T-cell (primary cell): Measurements from ENCODE around the gene GUCD1. TPM values are rescaled to one million over a fixed set of nuclear protein-coding genes. Genes with fewer than 3 reads are reported as not detected.

Experiments used
- ATAC-seq, 4 experiments: fragments of 200-7000 bp in 3 of 4; fragments of 150-1000 bp in 1 of 4; cut with Tn5 transposase; replicated peaks in 1 of 4; 1 replicate in 3 of 4; 2 replicates in 1 of 4; pipeline ENCODE4 v1.10.0; 2021; ENCODE audit warnings: moderate library complexity in 3 of 4, mild to moderate bottlenecking in 2 of 4, moderate number of reproducible peaks in 1 of 4
- CTCF ChIA-PET, 2 donors: fragments of 300-600 bp; sonication (Branson Sonifier 250); formaldehyde crosslinking; loops; one replicate each; lab custom pipeline; 2022; ENCODE audit warnings: antibody characterized with exemption in 2 of 2; lab: Charles Lee
- POLR2A ChIA-PET, 2 donors: fragments of 300-600 bp; sonication (Branson Sonifier 250); formaldehyde crosslinking; loops; one replicate each; lab custom pipeline; 2022; ENCODE audit warnings: antibody characterized with exemption in 2 of 2; lab: Charles Lee
- DNase-seq, 35 experiments: peaks; one replicate each; pipeline versions ENCODE4 v3.0.0 to v3.0.0-alpha.2; 2013 to 2023
- H3K27ac ChIP-seq: one replicate; pipeline ENCODE4 v1.5.1; 2013; ENCODE audit warnings: low read length
- H3K27me3 ChIP-seq, 2 experiments: replicated peaks in 1 of 2; 1 replicate in 1 of 2; 2 replicates in 1 of 2; pipeline versions ENCODE4 v1.6.1 to v1.7.0; 2013; ENCODE audit warnings: low read length in 1 of 2, mixed read lengths in 1 of 2; ENCODE audit not compliant: control insufficient read depth in 2 of 2, insufficient read depth in 2 of 2; ENCODE audit errors: extremely low read depth in 1 of 2
- H3K36me3 ChIP-seq, 2 donors: 1 replicate in 1 of 2; 2 replicates in 1 of 2; pipeline versions ENCODE4 v1.6.1 to v1.7.0; 2013; ENCODE audit warnings: low read length in 1 of 2; ENCODE audit not compliant: control insufficient read depth in 2 of 2, insufficient read depth in 1 of 2; ENCODE audit errors: extremely low read depth in 1 of 2
- H3K4me1 ChIP-seq, 2 experiments: 1 replicate in 1 of 2; 2 replicates in 1 of 2; pipeline versions ENCODE4 v1.6.1 to v1.7.0; 2013; ENCODE audit warnings: low read length in 2 of 2, mixed read lengths in 1 of 2; ENCODE audit not compliant: insufficient read depth in 2 of 2, control insufficient read depth in 1 of 2; ENCODE audit errors: extremely low read depth in 1 of 2
- H3K4me3 ChIP-seq, 2 donors: 1 replicate in 1 of 2; 2 replicates in 1 of 2; pipeline versions ENCODE4 v1.5.1 to v1.7.0; 2013; ENCODE audit warnings: mild to moderate bottlenecking in 2 of 2, low read length in 1 of 2, moderate library complexity in 1 of 2; ENCODE audit not compliant: control insufficient read depth in 1 of 2; ENCODE audit errors: extremely low read depth in 1 of 2
- H3K9me3 ChIP-seq: 2 replicates; pipeline ENCODE4 v1.7.0; 2013
- H3K27ac Mint-ChIP-seq, 2 donors: one replicate each; pipeline ENCODE4 v1.8.0; 2020 to 2021; ENCODE audit warnings: mild to moderate bottlenecking in 2 of 2, mixed read lengths in 2 of 2
- H3K27me3 Mint-ChIP-seq, 2 donors: one replicate each; pipeline ENCODE4 v1.8.0; 2021 to 2022; ENCODE audit warnings: mixed read lengths in 2 of 2
- H3K36me3 Mint-ChIP-seq: one replicate; pipeline ENCODE4 v1.8.0; 2021; ENCODE audit warnings: mixed read lengths
- H3K4me1 Mint-ChIP-seq, 3 donors: one replicate each; pipeline ENCODE4 v1.8.0; 2020 to 2022; ENCODE audit warnings: mixed read lengths in 3 of 3, mild to moderate bottlenecking in 1 of 3
- H3K4me3 Mint-ChIP-seq, 3 donors: one replicate each; pipeline ENCODE4 v1.8.0; 2020 to 2022; ENCODE audit warnings: mild to moderate bottlenecking in 3 of 3, mixed read lengths in 3 of 3, moderate library complexity in 3 of 3
- H3K9me3 Mint-ChIP-seq, 3 donors: one replicate each; pipeline ENCODE4 v1.8.0; 2020 to 2022; ENCODE audit warnings: mixed read lengths in 3 of 3
- WGBS: methylation state at CpG from one replicate; pipeline ENCODE4 v1.1.5; 2013; ENCODE audit warnings: missing lambda C conversion rate; ENCODE audit not compliant: insufficient coverage; 5-methylcytosine and 5-hydroxymethylcytosine counted together
- total RNA-seq, 35 experiments: library from RNA in 6 of 35; stranded (reverse) in 6 of 35; fragments of 120-200 nt in 1 of 35; gene quantifications; one replicate each; pipeline versions ENCODE4 v1.2.1 to v1.2.4 and lab custom pipeline; 2013 to 2026

GUCD1 gene
- total RNA-seq, 5 donors from 2014 or later (not counting 1 experiment from before 2014, with no cell fraction given), result 51.2 to 81.8 (median 73.0) TPM

GRCh38 chr22:24517446-24517845 is 37.5 kb downstream of the GUCD1 start:
- ATAC-seq (no peak), DNase-seq (no peak)
- H3K9me3 ChIP-seq, result no peaks in the 10 kb centered on the region
- H3K27ac ChIP-seq, result no peak overlapping the region
- CTCF ChIA-PET, result interaction anchor here in 1 of 2 donors (0.5 to 1.1 kb wide), 3 partner anchors 53 to 94 kb away, joined by 3 to 4 read pairs (median 3); no protein-coding TSS in a partner anchor
- Mint-ChIP-seq H3K4me3 (no peak overlapping the region), H3K27ac (no peak overlapping the region), H3K36me3 (no peaks in the 10 kb centered on the region), H3K4me1 (peaks cover 4 to 7% (median 6%) of the 10 kb centered on the region in 3 donors), H3K27me3 (no peaks in the 10 kb centered on the region), H3K9me3 (no peaks in the 10 kb centered on the region)
- WGBS, result 100% methylated on average over 1 of the region's 2 CpGs
- H3K27me3 ChIP-seq, result peaks cover 0 to 8% of the 10 kb centered on the region in 2 experiments
- POLR2A ChIA-PET, result no interaction called here
- H3K4me1 ChIP-seq, result peaks cover 0 to 5% of the 10 kb centered on the region in 2 experiments
- no peaks in the 10 kb centered on the region for H3K36me3 ChIP-seq
- H3K4me3 ChIP-seq, result no peak overlapping the region

DNA sequence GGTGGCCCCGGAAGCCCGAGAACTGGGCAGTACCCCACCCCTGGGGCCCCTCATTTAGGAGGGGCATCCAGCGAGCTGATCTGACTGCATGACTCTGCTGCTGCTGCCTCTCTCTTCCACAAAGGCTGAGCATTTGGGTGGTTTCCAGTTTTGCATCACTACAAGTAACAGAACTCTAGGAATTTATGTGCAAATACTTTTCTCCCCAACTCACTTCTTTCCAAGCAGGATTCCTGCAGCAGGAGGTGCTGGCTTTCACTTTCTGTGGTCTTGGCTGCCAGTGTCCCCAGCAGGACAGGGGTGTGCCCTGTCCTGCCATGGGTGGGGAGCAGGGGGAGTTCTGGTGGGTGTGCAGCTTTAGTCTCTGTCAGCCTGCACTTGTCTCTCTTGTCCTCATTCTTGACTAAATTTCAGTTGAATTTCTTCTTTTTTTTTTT is 38.6 kb downstream of the GUCD1 start:
- H3K27me3 Mint-ChIP-seq, result no peaks in the 10 kb centered on the region
- H3K36me3 ChIP-seq, result no peaks in the 10 kb centered on the region
- ChIA-PET CTCF (interaction anchor here (0.6 to 0.7 kb wide), 2 partner anchors 11 to 335 kb away, joined by 3 read pairs; no protein-coding TSS in a partner anchor), POLR2A (no interaction called here)
- no peaks in the 10 kb centered on the region for H3K9me3 Mint-ChIP-seq
- peaks cover 0 to 8% of the 10 kb centered on the region in 2 experiments for H3K27me3 ChIP-seq
- no peaks in the 10 kb centered on the region for H3K9me3 ChIP-seq
- H3K4me1 ChIP-seq, result no peaks in the 10 kb centered on the region
- 48% methylated on average over 3 of the region's 3 CpGs for WGBS
- H3K4me1 Mint-ChIP-seq, result peaks cover 0 to 5% (median 0%) of the 10 kb centered on the region in 3 donors
- no peak overlapping the region for H3K27ac Mint-ChIP-seq
- H3K36me3 Mint-ChIP-seq, result no peaks in the 10 kb centered on the region
- no peak for ATAC-seq
- DNase-seq, result no peak
- H3K4me3 ChIP-seq, result no peak overlapping the region
- H3K4me3 Mint-ChIP-seq, result no peak overlapping the region
- no peak overlapping the region for H3K27ac ChIP-seq

- Histone ChIP-seq H3K27me3 (peaks cover 0 to 8% of the 10 kb centered on the region in 2 experiments), H3K4me3 (no peak overlapping the region), H3K27ac (no peak overlapping the region), H3K4me1 (peaks cover 0 to 2% of the 10 kb centered on the region in 2 experiments), H3K9me3 (no peaks in the 10 kb centered on the region), H3K36me3 (no peaks in the 10 kb centered on the region)
- H3K4me3 Mint-ChIP-seq, result no peak overlapping the region
- POLR2A ChIA-PET, result no interaction called here
- CTCF ChIA-PET, result no interaction called here
- no peak overlapping the region for H3K27ac Mint-ChIP-seq
- peaks cover 0 to 13% (median 0%) of the 10 kb centered on the region in 3 donors for H3K4me1 Mint-ChIP-seq
- no peak for ATAC-seq
- no peak for DNase-seq
- WGBS, result 80% methylated on average over 2 of the region's 8 CpGs
- no peaks in the 10 kb centered on the region for H3K36me3 Mint-ChIP-seq
- no peaks in the 10 kb centered on the region for H3K9me3 Mint-ChIP-seq
- no peaks in the 10 kb centered on the region for H3K27me3 Mint-ChIP-seq
Measured at GRCh38 chr22:24515027-24515338, 40.0 kb downstream of the GUCD1 start.

GRCh38 chr22:24514241-24515026 is 40.5 kb downstream of the GUCD1 start:
- CTCF ChIA-PET, result no interaction called here
- POLR2A ChIA-PET, result interaction anchor here in 1 of 2 donors (0.5 to 0.6 kb wide), 2 partner anchors 10 to 98 kb away, joined by 3 to 4 read pairs; no protein-coding TSS in a partner anchor
- H3K36me3 ChIP-seq, result no peaks in the 10 kb centered on the region
- Mint-ChIP-seq H3K4me3 (no peak overlapping the region), H3K9me3 (no peaks in the 10 kb centered on the region), H3K27ac (no peak overlapping the region), H3K36me3 (no peaks in the 10 kb centered on the region), H3K27me3 (peaks cover 0 to 2% of the 10 kb centered on the region in 2 donors), H3K4me1 (peaks cover 0 to 13% (median 0%) of the 10 kb centered on the region in 3 donors)
- peaks cover 0 to 8% of the 10 kb centered on the region in 2 experiments for H3K27me3 ChIP-seq
- no peaks in the 10 kb centered on the region for H3K9me3 ChIP-seq
- no peak overlapping the region for H3K27ac ChIP-seq
- H3K4me3 ChIP-seq, result no peak overlapping the region
- ATAC-seq (no peak), DNase-seq (no peak)
- 68% methylated on average over 12 of the region's 14 CpGs for WGBS
- H3K4me1 ChIP-seq, result peaks cover 0 to 2% of the 10 kb centered on the region in 2 experiments

DNA sequence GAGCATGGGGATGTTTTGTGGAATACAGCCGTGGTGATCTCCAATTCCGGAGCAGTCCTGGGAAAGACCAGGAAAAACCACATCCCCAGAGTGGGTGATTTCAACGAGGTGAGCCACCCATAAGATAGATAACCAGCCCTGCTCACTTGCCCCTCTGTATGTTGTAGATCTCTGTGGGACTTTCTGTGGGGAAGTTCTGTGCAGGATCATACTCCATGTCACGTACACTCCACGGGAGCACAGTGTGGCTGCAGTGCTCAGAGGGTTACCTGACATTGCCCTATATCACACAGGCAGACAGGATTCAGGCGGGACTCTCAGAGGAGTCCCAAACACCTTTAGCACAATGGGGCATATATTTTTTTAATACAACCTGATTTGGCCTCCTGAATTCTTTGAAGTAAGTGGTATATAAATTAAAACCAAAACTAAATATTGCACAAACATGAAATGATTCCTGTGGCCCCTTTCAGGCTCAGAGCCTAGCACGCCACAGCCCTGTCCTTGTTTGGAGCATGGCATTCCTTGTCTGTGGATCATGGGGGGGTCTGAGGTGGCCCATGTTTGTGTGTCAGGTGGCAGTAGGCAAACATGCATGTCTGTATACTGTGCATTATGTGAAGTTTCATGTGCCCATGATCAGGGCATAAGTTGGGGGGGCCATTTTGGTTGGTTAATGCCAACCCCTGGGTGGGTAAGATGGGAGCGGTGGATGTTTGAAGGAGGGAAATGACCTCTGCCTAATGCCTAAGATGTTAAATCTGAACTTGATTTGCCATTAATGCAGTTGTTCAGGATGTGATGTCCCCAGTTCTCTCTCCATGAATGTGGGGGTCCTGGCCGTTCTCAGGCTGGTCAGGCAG is 41.3 kb downstream of the GUCD1 start:
- H3K4me1 Mint-ChIP-seq, result peaks cover 0 to 13% (median 0%) of the 10 kb centered on the region in 3 donors
- H3K4me1 ChIP-seq, result peaks cover 0 to 2% of the 10 kb centered on the region in 2 experiments
- H3K36me3 Mint-ChIP-seq, result no peaks in the 10 kb centered on the region
- no peaks in the 10 kb centered on the region for H3K9me3 ChIP-seq
- WGBS, result 90% methylated on average over 4 of the region's 9 CpGs
- ChIA-PET POLR2A (interaction anchor here in 1 of 2 donors (0.6 kb wide), 1 partner anchor 97 kb away, joined by 4 read pairs; no protein-coding TSS in a partner anchor), CTCF (no interaction called here)
- no peak overlapping the region for H3K4me3 Mint-ChIP-seq
- peaks cover 0 to 8% of the 10 kb centered on the region in 2 experiments for H3K27me3 ChIP-seq
- H3K27ac Mint-ChIP-seq, result no peak overlapping the region
- H3K4me3 ChIP-seq, result no peak overlapping the region
- H3K27ac ChIP-seq, result no peak overlapping the region
- H3K9me3 Mint-ChIP-seq, result no peaks in the 10 kb centered on the region
- DNase-seq, result no peak
- ATAC-seq, result no peak
- H3K36me3 ChIP-seq, result no peaks in the 10 kb centered on the region
- H3K27me3 Mint-ChIP-seq, result peaks cover 0 to 4% of the 10 kb centered on the region in 2 donors

DNA sequence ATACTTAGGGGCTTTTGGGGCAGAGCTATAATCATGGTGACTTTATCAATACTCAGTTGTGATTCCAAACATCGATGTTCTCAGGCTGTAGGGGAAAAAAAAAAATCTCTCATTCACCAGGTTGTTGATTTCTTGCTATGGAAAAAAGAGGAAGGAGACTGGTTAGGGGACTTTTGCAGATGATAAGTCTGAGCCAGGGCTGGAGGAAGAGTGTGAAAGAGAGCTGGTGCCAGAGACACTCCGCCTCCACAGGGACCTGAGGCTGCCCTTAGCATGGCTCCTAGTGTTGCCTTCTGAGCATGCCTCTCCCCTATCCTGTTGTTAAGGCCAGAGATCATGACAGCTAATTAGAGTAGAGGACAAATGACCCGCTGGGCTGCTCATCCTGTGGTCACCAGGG is 42.9 kb downstream of the GUCD1 start:
- ATAC-seq (no peak), DNase-seq (peak in 1 of 35 experiments; percentile 16)
- Histone ChIP-seq H3K27me3 (peaks cover 0 to 8% of the 10 kb centered on the region in 2 experiments), H3K4me3 (no peak overlapping the region), H3K36me3 (no peaks in the 10 kb centered on the region), H3K4me1 (peaks cover 0 to 2% of the 10 kb centered on the region in 2 experiments), H3K9me3 (no peaks in the 10 kb centered on the region), H3K27ac (no peak overlapping the region)
- CTCF ChIA-PET, result interaction anchor here in 1 of 2 donors (0.6 kb wide), 1 partner anchor 1123 kb away, joined by 3 read pairs; no protein-coding TSS in a partner anchor
- H3K4me1 Mint-ChIP-seq, result peaks cover 0 to 13% (median 0%) of the 10 kb centered on the region in 3 donors
- no peak overlapping the region for H3K4me3 Mint-ChIP-seq
- WGBS, result 80% methylated on average over 1 of the region's 3 CpGs
- peaks cover 0 to 4% of the 10 kb centered on the region in 2 donors for H3K27me3 Mint-ChIP-seq
- POLR2A ChIA-PET, result interaction anchor here (0.5 to 0.7 kb wide), 2 partner anchors 85 to 96 kb away, joined by 3 read pairs; no protein-coding TSS in a partner anchor
- H3K27ac Mint-ChIP-seq, result no peak overlapping the region
- H3K36me3 Mint-ChIP-seq, result no peaks in the 10 kb centered on the region
- H3K9me3 Mint-ChIP-seq, result no peaks in the 10 kb centered on the region
